GM06990 (cell line): Measurements from ENCODE around the gene SPAG16.

Source experiments
- DNase-seq: peaks from one replicate; pipeline ENCODE4 v3.0.0-alpha.2; 2011; ENCODE audit not compliant: insufficient read length; ENCODE audit errors: extremely low read depth
- H3K27me3 ChIP-seq: replicated peaks from 2 replicates; pipeline ENCODE4 v1.6.0; 2011; ENCODE audit warnings: low read length; ENCODE audit not compliant: control insufficient read depth, insufficient read depth
- H3K36me3 ChIP-seq: 2 replicates; pipeline ENCODE4 v1.5.1; 2011; ENCODE audit warnings: low read length; ENCODE audit not compliant: control insufficient read depth, insufficient read depth
- H3K4me3 ChIP-seq: replicated peaks from 2 replicates; pipeline ENCODE4 v1.5.1; 2011; ENCODE audit warnings: low read depth, mild to moderate bottlenecking, control low read depth, low read length
- CTCF ChIP-seq: IDR thresholded peaks from 2 replicates; pipeline ENCODE4 v1.5.1; 2011; ENCODE audit warnings: low read length, control low read depth, mild to moderate bottlenecking, inconsistent platforms; ENCODE audit not compliant: insufficient read depth, poor library complexity, severe bottlenecking

SPAG16 gene

GRCh38 chr2:214075456-214075855, 791.2 kb downstream of the SPAG16 start:
- Histone ChIP-seq H3K36me3 (no peaks in the 10 kb centered on the region), H3K4me3 (no peak overlapping the region), H3K27me3 (no peaks in the 10 kb centered on the region)
- TF ChIP-seq CTCF: no peak
- no peak for DNase-seq

GRCh38 chr2:214076527-214076926, 792.3 kb downstream of the SPAG16 start:
- no peak for TF ChIP-seq CTCF
- DNase-seq: no peak
- Histone ChIP-seq H3K36me3 (no peaks in the 10 kb centered on the region), H3K4me3 (no peak overlapping the region), H3K27me3 (no peaks in the 10 kb centered on the region)

- TF ChIP-seq CTCF: no peak
- no peak for DNase-seq
- Histone ChIP-seq H3K27me3 (no peaks in the 10 kb centered on the region; the same call in 1 of the 2 replicates), H3K4me3 (no peak overlapping the region), H3K36me3 (no peaks in the 10 kb centered on the region)
Observed at GRCh38 chr2:214077727-214078126, 793.5 kb downstream of the SPAG16 start.

GRCh38 chr2:214079032-214079431, 794.8 kb downstream of the SPAG16 start:
- H3K4me3 ChIP-seq: no peak overlapping the region
- no peak for DNase-seq
- no peaks in the 10 kb centered on the region; the same call in 1 of the 2 replicates for H3K27me3 ChIP-seq
- H3K36me3 ChIP-seq: no peaks in the 10 kb centered on the region
- no peak for TF ChIP-seq CTCF

- Histone ChIP-seq H3K27me3 (no peaks in the 10 kb centered on the region), H3K36me3 (no peaks in the 10 kb centered on the region), H3K4me3 (no peak overlapping the region)
- TF ChIP-seq CTCF: no peak
- DNase-seq: no peak
Observed at GRCh38 chr2:214088536-214088935, 804.3 kb downstream of the SPAG16 start.

- no peak overlapping the region for H3K4me3 ChIP-seq
- no peaks in the 10 kb centered on the region for H3K27me3 ChIP-seq
- no peaks in the 10 kb centered on the region for H3K36me3 ChIP-seq
- no peak for TF ChIP-seq CTCF
- DNase-seq: no peak
Observed at GRCh38 chr2:214096208-214096715, 812.0 kb downstream of the SPAG16 start.
